ENCODE results near the gene TFDP2.
"Not testable (repeated sequence)": the region's sequence is repeated elsewhere in the genome, so short reads cannot be mapped to it uniquely, and the experiment has no call there.

TFDP2 gene

GRCh38 chr3:141959589-141960554 is 189.5 kb downstream of the TFDP2 start:
- DNase-seq: no peak

- DNase-seq: no peak
Measured at GRCh38 chr3:141955175-141955574, 194.2 kb downstream of the TFDP2 start.

GRCh38 chr3:141952611-141953010 is 196.7 kb downstream of the TFDP2 start:
- no peak for DNase-seq

GRCh38 chr3:141950572-141951493 is 198.5 kb downstream of the TFDP2 start:
- DNase-seq: no peak

- DNase-seq: no peak
Measured at GRCh38 chr3:141949972-141950371, 199.4 kb downstream of the TFDP2 start.

- no peak for DNase-seq
Measured at GRCh38 chr3:141949399-141949798, 199.9 kb downstream of the TFDP2 start.

GRCh38 chr3:141945726-141946485 is 203.4 kb downstream of the TFDP2 start:
- DNase-seq: no peak

GRCh38 chr3:141942006-141942405 is 207.3 kb downstream of the TFDP2 start:
- DNase-seq: no peak

- no peak for DNase-seq
Measured at GRCh38 chr3:141941093-141941492, 208.3 kb downstream of the TFDP2 start.

GRCh38 chr3:141940194-141940776 is 209.1 kb downstream of the TFDP2 start:
- peak in 1 of 2 experiments; percentile 44 for DNase-seq

- DNase-seq: no peak
Measured at GRCh38 chr3:141939759-141940158, 209.6 kb downstream of the TFDP2 start.

GRCh38 chr3:141938011-141938500 is 211.3 kb downstream of the TFDP2 start:
- DNase-seq: no peak

GRCh38 chr3:141934354-141934753 is 215.0 kb downstream of the TFDP2 start:
- DNase-seq: no peak

GRCh38 chr3:141933421-141934300 is 215.7 kb downstream of the TFDP2 start:
- DNase-seq: no peak

GRCh38 chr3:141930801-141931200 is 218.5 kb downstream of the TFDP2 start:
- DNase-seq: no peak

GRCh38 chr3:141929341-141929995 is 219.9 kb downstream of the TFDP2 start:
- no peak for DNase-seq

GRCh38 chr3:141928631-141929270 is 220.6 kb downstream of the TFDP2 start:
- DNase-seq: no peak

- no peak for DNase-seq
Measured at GRCh38 chr3:141926929-141927328, 222.4 kb downstream of the TFDP2 start.

- not testable (repeated sequence) for DNase-seq
Measured at GRCh38 chr3:141925677-141926076, 223.7 kb downstream of the TFDP2 start.

- DNase-seq: no peak
Measured at GRCh38 chr3:141921316-141921715, 228.0 kb downstream of the TFDP2 start.

Data from NCI-H526 (cell line).